Activated naive CD8-positive, alpha-beta T cell treated with anti-CD3 and anti-CD28 coated beads, Interleukin-2, amount 50 U/mL, for 24 hours (primary cell): ENCODE measurements around the gene SPATA45.
"Not testable (repeated sequence)": the region's sequence is repeated elsewhere in the genome, so short reads cannot be mapped to it uniquely, and the experiment has no call there.

Source experiments
- ATAC-seq: fragments of 150-1000 bp; cut with Tn5 transposase; one replicate; pipeline ENCODE4 v1.10.0; 2021
- DNase-seq: peaks from one replicate; pipeline ENCODE4 v3.0.0; 2021
- H3K27ac Mint-ChIP-seq: one replicate; pipeline ENCODE4 v1.8.0; 2021; ENCODE audit warnings: mild to moderate bottlenecking, mixed read lengths
- H3K27me3 Mint-ChIP-seq: one replicate; pipeline ENCODE4 v1.8.0; 2021; ENCODE audit warnings: mixed read lengths
- H3K36me3 Mint-ChIP-seq: one replicate; pipeline ENCODE4 v1.8.0; 2021; ENCODE audit warnings: low read depth, mixed read lengths
- H3K4me1 Mint-ChIP-seq: one replicate; pipeline ENCODE4 v1.8.0; 2021; ENCODE audit warnings: mixed read lengths
- H3K4me3 Mint-ChIP-seq: one replicate; pipeline ENCODE4 v1.8.0; 2021; ENCODE audit warnings: mild to moderate bottlenecking, moderate library complexity, mixed read lengths
- H3K9me3 Mint-ChIP-seq: one replicate; pipeline ENCODE4 v1.8.0; 2021; ENCODE audit warnings: mixed read lengths

SPATA45 gene

DNA sequence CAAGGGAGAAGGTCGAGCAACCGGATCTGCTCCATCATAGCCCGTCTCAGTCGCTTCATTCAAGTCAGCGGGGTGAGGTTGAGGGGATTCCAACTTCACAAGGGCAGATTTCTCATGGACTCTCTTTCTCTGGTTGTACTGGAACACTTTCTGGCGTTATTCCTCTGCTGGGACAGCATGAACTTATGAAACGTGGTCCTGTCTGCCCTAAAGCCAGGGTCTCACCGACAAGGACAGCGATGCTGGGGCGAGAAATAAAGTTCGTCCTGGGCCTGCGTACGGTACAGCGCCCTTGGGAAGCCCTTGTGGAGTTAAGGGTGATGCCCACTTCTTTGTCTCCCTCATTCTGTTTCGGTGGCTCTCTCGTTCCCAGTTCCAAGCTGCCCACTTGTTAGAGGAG, 9.3 kb upstream of the SPATA45 start:
- Mint-ChIP-seq H3K4me1 (peaks cover 24% of the 10 kb centered on the region), H3K27me3 (no peaks in the 10 kb centered on the region), H3K4me3 (no peak overlapping the region), H3K9me3 (no peaks in the 10 kb centered on the region), H3K36me3 (peaks cover 15% of the 10 kb centered on the region), H3K27ac (no peak overlapping the region)
- ATAC-seq (no peak), DNase-seq (no peak)

DNA sequence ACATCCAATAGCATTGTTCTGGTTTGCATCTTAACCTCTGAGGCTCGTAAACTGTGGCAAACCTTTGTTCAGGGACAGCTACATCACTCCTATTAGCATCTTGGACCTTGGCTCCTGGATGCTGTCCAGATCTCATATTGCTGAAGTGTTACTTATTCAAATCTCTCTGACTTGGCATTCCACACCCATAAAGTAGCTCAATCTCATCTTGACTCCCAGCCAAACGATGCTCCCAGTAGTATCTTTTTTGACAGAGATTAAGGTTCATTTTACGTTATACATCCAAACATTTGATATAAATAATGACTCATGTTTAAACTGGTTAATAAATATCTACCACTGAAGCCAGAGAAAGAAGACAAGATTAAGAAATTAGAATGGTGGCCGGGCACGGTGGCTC, 6.2 kb upstream of the SPATA45 start:
- no peak for ATAC-seq
- Mint-ChIP-seq H3K36me3 (peaks cover 12% of the 10 kb centered on the region), H3K4me1 (peaks cover 18% of the 10 kb centered on the region), H3K4me3 (no peak overlapping the region), H3K27me3 (no peaks in the 10 kb centered on the region), H3K9me3 (no peaks in the 10 kb centered on the region), H3K27ac (no peak overlapping the region)
- DNase-seq: no peak

- DNase-seq: no peak
- Mint-ChIP-seq H3K27ac (no peak overlapping the region), H3K4me1 (peaks cover 10% of the 10 kb centered on the region), H3K36me3 (peaks cover 12% of the 10 kb centered on the region), H3K4me3 (no peak overlapping the region), H3K27me3 (no peaks in the 10 kb centered on the region), H3K9me3 (no peaks in the 10 kb centered on the region)
- no peak for ATAC-seq
Observed at GRCh38 chr1:212852105-212852688, 4.7 kb upstream of the SPATA45 start.

GRCh38 chr1:212844521-212844920, 2.9 kb downstream of the SPATA45 start:
- not testable (repeated sequence) for H3K4me3 Mint-ChIP-seq, H3K27me3 Mint-ChIP-seq

DNA sequence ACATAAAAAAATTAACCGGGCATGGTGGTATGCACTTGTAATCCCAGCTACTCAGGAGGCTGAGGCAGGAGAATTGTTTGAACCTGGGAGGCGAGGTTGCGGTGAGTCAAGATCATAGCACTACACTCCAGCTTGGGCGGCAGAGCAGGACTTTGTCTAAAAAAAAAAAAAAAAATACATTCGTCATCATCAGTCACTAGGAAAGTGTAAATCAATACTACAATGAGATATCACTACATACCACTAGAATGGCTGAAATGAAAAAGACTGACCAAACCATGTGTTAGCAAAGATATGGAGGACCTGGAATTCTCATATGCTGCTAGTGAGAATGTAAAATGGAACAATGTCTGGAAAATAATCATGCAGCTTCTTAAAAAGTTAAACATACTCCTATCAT, 9.3 kb downstream of the SPATA45 start:
- no peaks in the 10 kb centered on the region for H3K36me3 Mint-ChIP-seq
- H3K27ac Mint-ChIP-seq: no peak overlapping the region
- DNase-seq (no peak), ATAC-seq (no peak)
- H3K4me3 Mint-ChIP-seq: no peak overlapping the region
- no peaks in the 10 kb centered on the region for H3K9me3 Mint-ChIP-seq
- peaks cover 4% of the 10 kb centered on the region for H3K4me1 Mint-ChIP-seq
- H3K27me3 Mint-ChIP-seq: no peaks in the 10 kb centered on the region

More at GRCh38 chr1:212844521-212844920, 2.9 kb downstream of the SPATA45 start:
- not testable (repeated sequence) for ATAC-seq, DNase-seq, H3K9me3 Mint-ChIP-seq, H3K36me3 Mint-ChIP-seq, H3K27ac Mint-ChIP-seq, H3K4me1 Mint-ChIP-seq

DNA sequence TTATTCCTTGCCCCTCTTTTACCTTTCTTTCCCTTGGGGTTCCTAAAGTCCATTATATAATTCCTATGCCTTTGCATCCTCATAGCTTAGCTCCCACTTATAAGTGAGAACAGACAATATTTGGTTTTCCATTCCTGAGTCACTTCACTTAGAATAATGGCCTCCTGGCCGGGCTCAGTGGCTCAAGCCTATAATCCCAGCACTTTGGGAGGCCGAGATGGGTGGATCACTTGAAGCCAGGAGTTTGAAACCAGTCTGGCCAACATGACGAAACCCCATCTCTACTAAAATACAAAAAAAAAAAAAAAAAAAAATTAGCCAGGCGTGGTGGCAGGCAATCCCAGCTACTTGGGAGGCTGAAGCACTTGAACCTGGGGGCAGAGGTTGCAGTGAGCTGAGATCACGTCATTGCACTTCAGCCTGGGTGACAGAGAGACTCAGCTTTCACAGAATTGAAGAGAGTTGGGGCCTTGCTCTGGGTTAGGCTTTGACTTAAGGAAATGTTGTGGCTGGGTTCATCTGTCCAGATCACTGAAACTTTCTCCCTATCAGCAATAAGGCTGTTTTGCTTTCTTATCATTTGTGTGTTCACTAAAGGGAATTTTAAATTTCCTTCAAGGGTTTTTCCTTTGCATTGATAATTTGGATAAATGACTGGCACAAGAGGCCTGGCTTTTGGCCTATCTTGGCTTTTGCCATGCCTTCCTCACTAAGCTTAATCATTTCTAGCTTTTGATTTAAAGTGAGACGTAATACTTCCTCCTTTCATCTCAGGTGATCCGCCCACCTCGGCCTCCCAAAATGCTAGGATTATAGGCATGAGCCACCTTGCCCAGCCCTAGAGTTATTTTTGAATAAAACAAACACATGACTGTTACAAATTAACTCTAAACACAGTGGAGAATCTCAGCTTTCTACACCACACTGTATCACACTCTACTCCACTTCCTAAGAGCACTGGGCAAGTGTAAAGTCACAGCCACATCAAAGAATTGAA, 13.9 kb downstream of the SPATA45 start:
- not testable (repeated sequence) for H3K27me3 Mint-ChIP-seq, H3K36me3 Mint-ChIP-seq, DNase-seq, H3K27ac Mint-ChIP-seq, H3K4me1 Mint-ChIP-seq, ATAC-seq, H3K4me3 Mint-ChIP-seq, H3K9me3 Mint-ChIP-seq

GRCh38 chr1:212828395-212828794, 19.1 kb downstream of the SPATA45 start:
- Mint-ChIP-seq H3K27me3 (peaks cover 5% of the 10 kb centered on the region), H3K36me3 (peaks cover 10% of the 10 kb centered on the region), H3K4me3 (no peak overlapping the region), H3K27ac (no peak overlapping the region), H3K4me1 (peaks cover 2% of the 10 kb centered on the region), H3K9me3 (peaks cover 15% of the 10 kb centered on the region)
- DNase-seq: no peak
- ATAC-seq: no peak

DNA sequence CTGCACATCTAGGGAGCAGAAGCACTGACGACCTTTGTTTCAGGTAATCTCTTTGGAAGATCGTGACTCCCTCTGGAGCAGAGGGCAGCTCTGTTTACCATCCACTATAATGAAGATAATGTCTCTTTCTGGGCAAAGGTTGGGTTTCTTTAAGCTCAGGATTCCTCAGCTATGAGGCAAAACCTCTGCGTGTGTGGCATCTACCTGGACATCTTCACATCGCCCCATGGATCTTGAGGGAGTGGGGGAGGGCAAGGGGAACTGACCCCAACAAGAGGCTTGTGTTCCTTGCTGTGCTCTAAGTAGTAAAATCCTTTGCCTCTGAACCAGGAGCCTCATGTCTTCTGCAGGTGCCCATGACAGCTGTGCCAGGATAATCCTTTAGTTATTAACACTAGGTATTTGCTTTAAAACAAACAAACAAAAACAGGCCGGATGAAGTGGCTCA, 19.6 kb downstream of the SPATA45 start:
- Mint-ChIP-seq H3K4me1 (peaks cover 2% of the 10 kb centered on the region), H3K9me3 (peaks cover 15% of the 10 kb centered on the region), H3K27me3 (peaks cover 5% of the 10 kb centered on the region), H3K36me3 (peaks cover 10% of the 10 kb centered on the region), H3K27ac (no peak overlapping the region), H3K4me3 (no peak overlapping the region)
- ATAC-seq (no peak), DNase-seq (no peak)

- DNase-seq (no peak), ATAC-seq (no peak)
- Mint-ChIP-seq H3K27me3 (peaks cover 5% of the 10 kb centered on the region), H3K9me3 (peaks cover 15% of the 10 kb centered on the region), H3K27ac (no peak overlapping the region), H3K36me3 (peaks cover 10% of the 10 kb centered on the region), H3K4me1 (peaks cover 2% of the 10 kb centered on the region), H3K4me3 (no peak overlapping the region)
Observed at GRCh38 chr1:212827171-212827776, 20.2 kb downstream of the SPATA45 start.

DNA sequence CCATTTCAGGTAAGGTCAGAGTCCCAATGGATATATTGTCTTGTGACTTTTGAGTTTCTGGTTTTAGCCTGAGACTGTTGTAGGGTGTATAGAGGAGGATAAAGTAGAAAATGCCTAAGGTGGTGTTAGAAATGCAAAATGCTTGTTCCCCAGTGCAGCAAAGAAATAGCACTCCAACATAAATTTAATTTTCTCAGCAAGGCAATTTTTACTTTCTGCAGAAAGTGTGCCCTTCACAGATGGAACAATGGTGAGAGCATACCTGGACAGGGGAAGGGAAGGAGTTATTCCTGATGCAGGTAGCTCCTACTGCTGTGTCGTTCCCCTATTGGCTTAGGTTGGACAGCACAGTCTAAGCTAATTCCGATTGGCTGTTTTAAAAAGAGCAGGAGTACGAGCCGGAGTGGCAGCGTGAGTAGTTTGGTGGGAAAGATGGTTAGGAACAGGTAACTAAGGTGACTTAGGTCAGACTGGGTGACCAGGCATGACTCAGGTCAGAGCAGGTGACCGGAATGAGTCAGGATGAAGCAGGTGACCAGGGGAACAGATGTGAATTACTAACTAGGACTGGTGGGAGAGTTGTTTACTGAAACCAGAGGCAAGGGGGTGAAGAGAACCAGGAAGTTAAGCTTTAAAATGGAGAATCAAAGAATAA, 21.5 kb downstream of the SPATA45 start:
- Mint-ChIP-seq H3K9me3 (peaks cover 15% of the 10 kb centered on the region), H3K27me3 (peaks cover 2% of the 10 kb centered on the region), H3K4me1 (no peaks in the 10 kb centered on the region), H3K36me3 (peaks cover 10% of the 10 kb centered on the region), H3K4me3 (no peak overlapping the region), H3K27ac (no peak overlapping the region)
- DNase-seq: no peak
- ATAC-seq: no peak

DNA sequence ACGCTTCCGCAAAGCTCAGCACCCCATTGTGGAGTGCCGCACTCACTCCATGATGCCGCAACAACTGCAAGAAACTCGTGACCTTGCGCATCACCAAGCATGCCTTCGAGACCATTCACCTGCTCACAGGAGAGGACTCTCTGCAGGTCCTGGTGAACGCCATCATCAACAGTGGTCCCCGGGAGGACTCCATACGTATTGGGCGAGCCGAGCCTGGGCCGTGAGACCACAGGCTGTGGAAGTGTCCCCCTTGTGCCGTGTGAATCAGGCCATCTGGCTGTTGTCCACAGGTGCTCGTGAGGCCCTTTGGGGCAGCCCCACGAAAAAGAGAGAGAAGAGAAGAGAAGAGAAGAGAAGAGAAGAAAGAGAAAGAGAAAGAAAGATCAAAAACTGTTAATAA, 23.2 kb downstream of the SPATA45 start:
- Mint-ChIP-seq H3K4me3 (no peak overlapping the region), H3K9me3 (peaks cover 15% of the 10 kb centered on the region), H3K27ac (no peak overlapping the region), H3K4me1 (peaks cover 6% of the 10 kb centered on the region), H3K36me3 (peaks cover 10% of the 10 kb centered on the region), H3K27me3 (peaks cover 2% of the 10 kb centered on the region)
- DNase-seq (no peak), ATAC-seq (no peak)

DNA sequence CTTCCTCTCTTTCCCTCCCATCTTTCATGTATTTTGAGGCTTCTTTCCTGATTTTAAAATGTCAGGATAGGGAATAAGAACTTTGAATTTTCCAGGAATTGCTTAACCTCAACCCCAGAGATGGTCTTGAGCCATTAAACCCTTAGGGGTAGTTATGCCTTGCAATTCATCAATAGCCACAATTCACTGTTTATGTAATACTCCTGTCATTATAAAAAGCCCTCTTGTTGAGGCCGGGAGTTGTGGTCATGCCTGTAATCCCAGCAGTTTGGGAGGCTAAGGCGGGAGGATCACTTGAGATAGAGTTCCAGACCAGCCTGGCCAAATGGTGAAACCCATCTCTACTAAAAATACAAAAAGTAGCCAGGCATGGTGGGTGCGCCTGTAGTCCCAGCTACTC, 24.5 kb downstream of the SPATA45 start:
- no peak overlapping the region for H3K27ac Mint-ChIP-seq
- no peak for ATAC-seq
- H3K9me3 Mint-ChIP-seq: peaks cover 15% of the 10 kb centered on the region
- H3K27me3 Mint-ChIP-seq: peaks cover 2% of the 10 kb centered on the region
- H3K4me1 Mint-ChIP-seq: peaks cover 6% of the 10 kb centered on the region
- DNase-seq: no peak
- no peak overlapping the region for H3K4me3 Mint-ChIP-seq
- peaks cover 10% of the 10 kb centered on the region for H3K36me3 Mint-ChIP-seq

DNA sequence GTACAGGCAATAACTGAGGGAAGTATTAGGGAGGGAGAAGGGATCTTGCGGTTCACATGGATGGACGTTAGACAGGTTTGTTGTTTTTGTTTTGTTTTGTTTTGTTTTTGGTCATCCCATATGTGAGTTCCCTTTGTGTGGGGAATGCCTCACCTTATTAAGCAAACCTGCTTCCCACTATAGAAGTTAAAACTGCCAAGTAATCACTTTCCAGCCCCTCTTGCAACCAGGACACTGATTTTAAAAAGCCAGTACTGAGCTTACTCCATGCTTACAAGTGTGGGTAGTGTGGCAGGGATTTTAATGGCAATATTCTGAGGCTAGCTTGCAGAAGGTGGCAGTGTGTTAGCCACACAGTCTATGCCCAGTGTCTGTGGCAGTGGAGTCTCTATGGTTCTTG, 26.5 kb downstream of the SPATA45 start:
- Mint-ChIP-seq H3K4me1 (peaks cover 6% of the 10 kb centered on the region), H3K4me3 (no peak overlapping the region), H3K27me3 (no peaks in the 10 kb centered on the region), H3K9me3 (peaks cover 11% of the 10 kb centered on the region), H3K27ac (no peak overlapping the region), H3K36me3 (peaks cover 7% of the 10 kb centered on the region)
- DNase-seq (no peak), ATAC-seq (no peak)

GRCh38 chr1:212819726-212820125, 27.7 kb downstream of the SPATA45 start:
- Mint-ChIP-seq H3K27ac (peak overlapping the region; percentile 32), H3K9me3 (peaks cover 3% of the 10 kb centered on the region), H3K4me1 (peaks cover 6% of the 10 kb centered on the region), H3K4me3 (peak overlapping the region; percentile 18), H3K27me3 (no peaks in the 10 kb centered on the region), H3K36me3 (peaks cover 8% of the 10 kb centered on the region)
- ATAC-seq (peak; percentile 72), DNase-seq (no peak)
